RCC 7860 (cell line): ENCODE data around the gene DGAT2.

ENCODE experiments used
- DNase-seq: peaks from one replicate; pipeline ENCODE4 v3.0.0-alpha.2; 2015; ENCODE audit warnings: low spot score
- FAIRE-seq: peaks from 2 replicates; lab custom pipeline; 2012; peaks lifted over from hg19 to GRCh38; lab: Jason Lieb, UNC

DGAT2 gene

DNA sequence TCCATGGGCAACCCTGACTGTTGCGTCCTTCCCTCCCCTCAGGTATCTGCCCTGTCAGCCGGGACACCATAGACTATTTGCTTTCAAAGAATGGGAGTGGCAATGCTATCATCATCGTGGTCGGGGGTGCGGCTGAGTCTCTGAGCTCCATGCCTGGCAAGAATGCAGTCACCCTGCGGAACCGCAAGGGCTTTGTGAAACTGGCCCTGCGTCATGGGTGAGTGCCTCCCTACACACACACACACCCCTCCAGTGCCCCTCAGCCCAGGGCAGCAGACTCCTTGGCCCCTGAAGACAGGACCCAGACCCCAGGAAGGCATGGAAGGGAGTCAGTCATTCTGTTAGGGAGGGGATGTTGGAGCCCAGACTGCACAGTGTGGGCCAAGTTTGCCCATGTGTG, 28.5 kb downstream of the DGAT2 start:
- FAIRE-seq (no peak), DNase-seq (no peak)

DNA sequence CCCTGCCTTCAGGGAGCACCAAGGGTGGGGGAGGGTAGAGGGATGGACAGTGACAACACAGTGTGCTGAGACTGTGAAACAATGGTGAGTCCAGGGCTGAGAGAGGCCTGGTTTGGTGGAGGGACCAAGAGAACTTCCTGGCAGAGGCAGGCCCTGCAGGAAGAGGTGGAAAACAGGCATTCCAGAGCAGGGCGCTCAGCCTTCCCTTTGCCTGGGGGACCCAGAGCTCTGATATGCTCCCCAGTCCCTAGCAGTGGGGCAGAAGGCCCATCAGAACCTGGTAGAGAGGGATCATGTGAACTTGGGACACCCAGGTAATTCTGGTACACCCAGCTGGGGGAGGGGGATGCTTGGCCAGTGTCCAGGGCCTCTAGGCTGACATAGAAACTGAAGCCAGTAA, 29.2 kb downstream of the DGAT2 start:
- DNase-seq (no peak), FAIRE-seq (no peak)

- FAIRE-seq (no peak), DNase-seq (no peak)
These were observed 31.6 kb downstream of the DGAT2 start for GRCh38 chr11:75800136-75800675.

- FAIRE-seq: no peak
- DNase-seq: no peak
These were observed 32.3 kb downstream of the DGAT2 start for GRCh38 chr11:75800728-75801361.

GRCh38 chr11:75801362-75802020, 32.9 kb downstream of the DGAT2 start:
- FAIRE-seq (no peak), DNase-seq (no peak)

DNA sequence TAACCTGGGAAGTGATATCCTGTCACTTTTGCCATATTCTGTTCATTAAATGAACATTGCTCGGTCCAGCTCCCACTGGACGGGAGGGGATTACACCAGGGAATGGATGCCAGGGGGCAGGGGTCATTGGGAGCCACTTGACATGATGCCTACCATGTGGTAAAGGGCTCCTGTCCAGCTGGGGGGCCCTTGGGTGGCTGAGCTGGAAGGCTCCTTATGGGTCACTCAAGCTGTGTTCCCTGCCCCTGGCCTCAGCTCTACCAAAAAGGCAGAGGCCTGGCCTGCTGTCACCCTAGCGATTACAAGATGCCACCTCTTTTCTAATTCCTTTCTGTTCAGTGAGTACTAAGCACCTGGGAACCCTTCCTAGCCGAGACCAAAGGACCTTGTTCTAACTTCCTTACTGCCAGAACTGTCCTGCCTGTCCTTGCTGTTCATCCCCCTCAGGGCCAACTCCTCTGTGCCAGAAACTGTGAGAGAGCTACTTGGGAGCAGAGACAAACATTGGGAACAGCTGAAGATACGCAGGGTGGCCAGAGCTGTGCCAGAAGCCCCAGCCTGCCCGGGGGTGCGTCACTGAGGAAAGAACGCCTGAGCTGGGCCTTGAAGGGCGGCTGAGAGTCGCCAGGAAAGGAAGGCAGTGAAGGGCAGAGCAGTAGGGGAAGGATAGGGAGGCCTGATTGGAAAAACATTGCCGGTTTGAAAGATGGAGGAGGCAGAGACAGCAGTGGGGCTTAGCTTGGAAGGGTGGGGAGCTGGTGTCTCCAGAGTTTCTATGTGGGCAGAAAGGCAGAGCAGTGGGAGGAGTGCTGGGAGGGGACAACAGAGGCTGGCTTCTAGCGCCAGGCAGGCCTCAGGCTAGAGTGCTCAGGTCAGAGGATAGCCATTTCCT, 33.7 kb downstream of the DGAT2 start:
- FAIRE-seq: no peak
- no peak for DNase-seq

DNA sequence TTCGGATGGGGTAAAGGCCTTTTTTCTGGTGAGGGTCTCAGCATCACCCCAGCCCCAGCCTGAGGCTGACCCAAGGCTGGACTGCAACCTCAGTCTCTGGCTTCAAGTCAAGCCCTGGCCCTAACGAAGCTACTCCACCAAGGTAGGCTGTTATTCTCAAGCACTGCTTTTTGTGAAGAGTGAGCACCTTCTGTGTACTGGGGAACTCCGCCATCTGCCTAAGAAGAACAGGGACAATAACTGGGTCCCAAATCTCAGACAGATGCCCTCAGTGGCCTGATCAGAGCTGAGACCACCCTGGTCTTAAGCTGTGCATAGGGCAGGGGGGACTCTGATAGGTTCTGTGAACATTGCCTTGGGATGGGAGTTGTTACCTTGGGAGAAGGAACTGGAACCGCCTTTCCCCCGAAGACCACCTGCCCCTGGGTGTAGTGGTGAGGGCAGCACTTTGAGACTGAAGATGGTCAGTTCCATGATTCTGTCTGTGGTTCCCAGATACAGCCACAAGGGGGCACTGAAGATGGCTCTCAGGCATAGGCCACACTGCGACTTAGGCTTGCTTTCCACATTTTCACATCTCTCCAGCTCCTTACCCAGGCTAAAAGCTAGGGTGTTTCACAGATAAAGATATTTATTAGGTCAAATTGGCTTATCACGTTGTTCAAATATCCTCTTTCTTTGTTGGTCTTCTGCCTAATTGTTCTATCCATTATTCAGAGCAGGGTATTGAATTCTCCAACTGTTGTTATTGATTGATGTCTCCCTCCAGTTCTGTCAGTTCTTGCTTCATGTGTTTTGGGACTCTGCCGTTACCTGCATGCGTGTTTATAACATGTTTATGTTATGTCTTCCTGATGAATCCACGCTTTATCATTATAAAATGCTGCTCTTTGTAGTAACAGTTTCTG, 34.6 kb downstream of the DGAT2 start:
- FAIRE-seq: no peak
- DNase-seq: peak; percentile 28

DNA sequence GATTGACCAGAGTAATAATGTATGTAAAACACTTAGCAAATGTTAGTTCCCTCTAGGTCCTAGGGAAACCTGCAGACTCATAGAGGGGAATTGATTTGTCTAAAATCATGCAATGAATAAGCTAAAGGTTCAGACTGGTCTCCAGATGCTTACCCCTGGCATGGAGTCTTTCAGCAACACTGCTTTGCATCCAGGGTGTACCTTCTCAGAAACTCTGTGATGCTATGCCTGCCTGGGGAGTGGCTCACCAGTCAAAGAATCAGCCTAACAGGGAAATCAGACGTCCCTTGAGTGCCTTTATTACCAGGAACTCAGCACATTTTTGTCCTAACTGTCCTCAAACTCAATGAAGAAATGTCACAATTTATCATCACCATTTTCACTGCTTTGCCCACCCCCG, 40.5 kb downstream of the DGAT2 start:
- FAIRE-seq: no peak
- DNase-seq: no peak

DNA sequence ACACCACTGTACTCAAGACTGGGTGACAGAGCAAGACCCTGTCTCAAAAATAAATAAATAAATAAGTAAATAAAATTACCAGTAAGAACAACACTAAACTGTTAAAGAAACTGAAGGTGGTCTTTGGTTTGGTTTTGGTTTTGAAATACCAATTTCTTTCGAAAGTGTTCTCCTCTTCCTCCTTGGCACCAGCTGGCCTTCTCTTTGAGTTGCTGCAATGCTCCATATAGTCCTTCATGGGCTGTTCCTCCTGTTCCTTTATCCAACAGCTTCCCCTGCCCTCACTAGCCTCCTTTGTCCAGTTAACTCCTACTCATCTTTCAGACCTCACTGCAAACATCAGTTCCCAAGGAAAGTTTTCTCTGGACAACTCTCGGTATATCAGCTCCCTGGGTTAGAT, 41.4 kb downstream of the DGAT2 start:
- DNase-seq (no peak), FAIRE-seq (no peak)

GRCh38 chr11:75810637-75811390, 42.2 kb downstream of the DGAT2 start:
- no peak for FAIRE-seq

GRCh38 chr11:75811485-75811884, 42.9 kb downstream of the DGAT2 start:
- DNase-seq (no peak), FAIRE-seq (no peak)

More at GRCh38 chr11:75810637-75811390, 42.2 kb downstream of the DGAT2 start:
- no peak for DNase-seq

DNA sequence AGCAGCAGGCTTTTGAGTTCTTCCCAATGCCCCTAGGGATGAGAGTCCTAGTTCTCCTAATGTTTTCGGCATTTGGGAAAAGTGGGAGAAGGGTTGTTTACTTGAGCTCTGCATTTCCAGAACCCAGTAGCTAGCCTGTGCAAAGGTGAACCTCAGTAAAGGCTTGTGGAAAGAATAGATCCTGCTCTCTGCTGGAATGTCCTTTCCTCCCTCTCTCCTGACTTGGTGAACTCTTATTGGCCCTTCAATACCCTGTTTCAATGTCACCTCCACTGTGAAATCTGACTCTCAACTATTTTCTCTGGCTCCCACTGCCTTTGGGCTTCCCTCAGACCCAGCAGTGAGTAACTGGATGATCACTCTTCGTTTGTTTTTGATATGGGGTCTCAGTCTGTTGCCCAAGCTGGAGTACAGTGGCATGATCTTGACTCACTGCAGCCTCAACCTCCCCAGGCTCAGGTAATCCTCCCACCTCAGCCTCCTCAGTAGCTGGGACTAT, 44.0 kb downstream of the DGAT2 start:
- DNase-seq (no peak), FAIRE-seq (no peak)

- FAIRE-seq: no peak
- DNase-seq: no peak
These were observed 44.5 kb downstream of the DGAT2 start for GRCh38 chr11:75813124-75813523.

DNA sequence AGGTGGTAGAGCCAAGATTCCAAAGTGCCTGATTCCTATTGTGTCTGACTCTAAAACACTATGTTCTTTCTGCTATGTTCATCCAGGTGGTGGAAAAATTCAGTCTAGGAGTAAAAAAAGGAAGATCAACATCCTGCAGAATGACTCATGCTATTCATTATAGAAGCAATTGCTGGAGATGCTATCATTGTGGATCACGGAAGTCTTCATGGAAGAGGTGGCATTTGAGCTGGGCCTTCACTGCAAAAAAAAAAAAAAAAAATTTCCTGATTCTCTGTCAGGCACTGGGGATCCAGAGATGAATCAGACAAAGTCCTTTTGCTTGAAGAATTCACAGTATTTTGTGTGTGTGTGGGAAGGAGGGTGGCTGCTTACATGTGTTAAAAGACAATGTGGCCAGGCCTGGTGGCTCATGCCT, 45.1 kb downstream of the DGAT2 start:
- no peak for FAIRE-seq
- peak; percentile 38 for DNase-seq

GRCh38 chr11:75814363-75814676, 45.7 kb downstream of the DGAT2 start:
- no peak for FAIRE-seq
- DNase-seq: no peak

GRCh38 chr11:75814677-75815344, 46.2 kb downstream of the DGAT2 start, which contains the start of gene UVRAG:
UVRAG (plus strand) TSS chr11:75815210; CDS start chr11:75815408, 198 bp downstream.
- FAIRE-seq: peak; percentile 82
- DNase-seq: peak; percentile 96

DNA sequence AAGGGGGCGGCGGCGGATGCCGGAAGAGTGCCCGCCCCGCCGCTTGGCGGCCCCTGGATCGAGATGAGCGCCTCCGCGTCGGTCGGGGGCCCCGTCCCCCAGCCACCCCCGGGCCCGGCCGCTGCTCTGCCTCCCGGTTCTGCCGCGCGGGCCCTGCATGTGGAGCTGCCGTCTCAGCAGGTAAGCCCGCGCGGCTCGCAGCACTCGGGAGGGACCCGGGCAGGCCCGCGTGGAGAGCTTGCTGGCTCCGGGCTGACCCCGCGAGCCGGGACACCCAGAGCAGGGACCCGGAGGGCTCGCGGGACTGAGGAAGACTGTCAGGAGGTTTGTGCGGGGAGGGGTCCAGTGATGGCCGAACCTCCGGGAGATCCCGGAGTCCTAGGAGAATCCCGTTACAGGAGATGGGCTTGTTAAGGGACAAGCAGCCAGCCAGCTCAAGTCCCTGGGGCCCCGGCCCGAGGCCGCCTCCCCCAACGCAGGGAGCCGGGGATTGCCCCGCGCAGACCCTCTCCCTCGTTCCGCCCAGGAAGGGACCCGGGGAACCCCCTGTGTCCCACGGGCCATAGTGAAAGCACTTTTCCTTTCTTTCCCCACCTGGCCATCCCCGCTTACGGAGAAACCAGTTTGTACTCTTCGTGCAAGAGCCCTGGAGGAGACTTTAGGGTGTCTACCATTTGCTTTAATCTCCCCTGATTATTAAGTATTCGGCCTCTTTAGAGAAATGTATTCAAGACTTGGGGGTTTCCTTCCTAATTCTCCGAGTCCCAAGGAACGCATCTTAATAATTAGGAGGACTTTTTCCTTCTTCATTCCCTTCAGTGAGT, 47.0 kb downstream of the DGAT2 start:
- FAIRE-seq (no peak), DNase-seq (peak; percentile 8)

GRCh38 chr11:75816561-75817239, 48.1 kb downstream of the DGAT2 start:
- DNase-seq (no peak), FAIRE-seq (no peak)
